HepG2 (cell line): Measurements from ENCODE around the gene CISD3. TPM values are rescaled to one million over a fixed set of nuclear protein-coding genes. Genes with fewer than 3 reads are reported as not detected.

ENCODE experiments used
- ATAC-seq: fragments of 200-7000 bp; cut with Tn5 transposase; 3 replicates; pipeline ENCODE4 v1.9.1; 2020; ENCODE audit warnings: mild to moderate bottlenecking, moderate library complexity
- BruUV-seq: library from RNA; stranded (reverse); fragments of 400-500 nt; replicated peaks from 2 replicates; lab custom pipeline; 2021; lab: Mats Ljungman, UMichigan
- CTCF ChIA-PET: fragments of 300-600 bp; formaldehyde crosslinking; extraction: SDS; loops from one replicate; lab custom pipeline; 2021; ENCODE audit warnings: low total read pairs, inconsistent platforms, low intra/inter-chr PET ratio; lab: Yijun Ruan, JAX
- POLR2A ChIA-PET: fragments of 350-600 bp; sonication (Branson Sonifier 250); formaldehyde crosslinking; loops from one replicate; lab custom pipeline; 2020; ENCODE audit warnings: antibody characterized with exemption, inconsistent platforms; lab: Yijun Ruan, JAX
- DNase-seq: peaks from one replicate; pipeline ENCODE4 v3.0.0-alpha.2; 2015; ENCODE audit warnings: low spot score
- FAIRE-seq: peaks from 3 replicates; lab custom pipeline; 2011; peaks lifted over from hg19 to GRCh38; lab: Jason Lieb, UNC
- H2AFZ ChIP-seq: one replicate; pipeline ENCODE4 v1.6.1; 2011; ENCODE audit warnings: low read length, inconsistent platforms
- H3K27ac ChIP-seq: fragments of 300-600 bp; 3 replicates; pipeline ENCODE4 v1.8.0; 2011; ENCODE audit warnings: mixed run types, mild to moderate bottlenecking, mixed read lengths, low read length, inconsistent platforms; ENCODE audit not compliant: insufficient read depth; ENCODE audit errors: extremely low read length
- H3K27me3 ChIP-seq, 2 experiments: fragments of 200-600 bp in 1 of 2; 2 replicates in 1 of 2; 3 replicates in 1 of 2; pipeline versions ENCODE4 v1.6.0 to v1.8.0; 2011; ENCODE audit warnings: low read length in 2 of 2, mild to moderate bottlenecking in 2 of 2, moderate library complexity in 2 of 2, inconsistent platforms in 1 of 2; ENCODE audit not compliant: insufficient read depth in 2 of 2, control insufficient read depth in 1 of 2
- H3K36me3 ChIP-seq, 2 experiments: fragments of 200-600 bp in 1 of 2; replicated peaks in 1 of 2; 2 replicates in 1 of 2; 3 replicates in 1 of 2; pipeline versions ENCODE4 v1.5.1 to v1.8.0; 2011; ENCODE audit warnings: low read length in 2 of 2, inconsistent platforms in 1 of 2; ENCODE audit not compliant: insufficient read depth in 2 of 2, control insufficient read depth in 1 of 2
- H3K4me1 ChIP-seq: 2 replicates; pipeline ENCODE4 v1.5.1; 2012; ENCODE audit warnings: low read length, inconsistent platforms; ENCODE audit not compliant: insufficient read depth
- H3K4me2 ChIP-seq: 2 replicates; pipeline ENCODE4 v1.6.0; 2011; ENCODE audit warnings: low read depth, low read length, inconsistent platforms
- H3K4me3 ChIP-seq, 3 experiments: fragments of 200-600 bp in 1 of 3; sonication (generic), shearing (Covaris generic) in 1 of 3; replicated peaks in 1 of 3; 2 replicates each; pipeline ENCODE4 v1.5.1; 2011 to 2016; ENCODE audit warnings: low read length in 3 of 3, inconsistent platforms in 2 of 3, low read depth in 2 of 3, mild to moderate bottlenecking in 2 of 3, control low read depth in 1 of 3, mixed read lengths in 1 of 3; ENCODE audit not compliant: insufficient read depth in 1 of 3
- H3K79me2 ChIP-seq: one replicate; pipeline ENCODE4 v1.6.1; 2011; ENCODE audit warnings: low read length, inconsistent platforms; ENCODE audit not compliant: insufficient read depth
- H3K9ac ChIP-seq: 2 replicates; pipeline ENCODE4 v1.6.0; 2011; ENCODE audit warnings: mild to moderate bottlenecking, low read depth, low read length, inconsistent platforms; ENCODE audit not compliant: insufficient read depth
- H3K9me3 ChIP-seq: 2 replicates; pipeline ENCODE4 v1.5.1; 2012; ENCODE audit warnings: mild to moderate bottlenecking, low read length
- H4K20me1 ChIP-seq: 2 replicates; pipeline ENCODE4 v1.6.0; 2011; ENCODE audit warnings: inconsistent platforms, mild to moderate bottlenecking, low read length, moderate library complexity; ENCODE audit not compliant: insufficient read depth
- AGO2 ChIP-seq: fragments of 200-400 bp; formaldehyde crosslinking; optimal IDR thresholded peaks from 2 replicates; pipeline ENCODE3; 2017; ENCODE audit warnings: mild to moderate bottlenecking, low read depth, low read length, moderate library complexity
- ARNTL ChIP-seq: sonication (generic); formaldehyde crosslinking; IDR thresholded peaks from 2 replicates; pipeline ENCODE4 v1.4.0; 2020; ENCODE audit warnings: mild to moderate bottlenecking, missing genetic modification reagents
- ATF1 ChIP-seq: IDR thresholded peaks from 2 replicates; pipeline ENCODE4 v1.6.1; 2016; ENCODE audit warnings: mild to moderate bottlenecking, control low read depth
- ATF7 ChIP-seq, 2 experiments: fragments of 450-650 bp in 1 of 2; sonication (generic) in 1 of 2; formaldehyde crosslinking in 1 of 2; IDR thresholded peaks; 2 replicates each; pipeline versions ENCODE4 v1.4.0 to v1.6.1; 2016 to 2020; ENCODE audit warnings: antibody characterized with exemption in 1 of 2, mild to moderate bottlenecking in 1 of 2, missing genetic modification reagents in 1 of 2
- BRCA1 ChIP-seq: sonication (generic); formaldehyde crosslinking; IDR thresholded peaks from 2 replicates; pipeline ENCODE4 v1.4.0; 2020; ENCODE audit warnings: missing genetic modification reagents
- ESRRA ChIP-seq: sonication (generic); formaldehyde crosslinking; IDR thresholded peaks from 2 replicates; pipeline ENCODE4 v1.5.1; 2020; ENCODE audit warnings: mild to moderate bottlenecking, low read depth, missing genetic modification reagents
- HNRNPLL ChIP-seq: fragments of 200-400 bp; formaldehyde crosslinking; IDR thresholded peaks from 2 replicates; pipeline ENCODE4 v1.6.1; 2017; ENCODE audit warnings: mild to moderate bottlenecking, low read depth, low read length; ENCODE audit not compliant: poor library complexity, severe bottlenecking
- ISL2 ChIP-seq: sonication (generic); formaldehyde crosslinking; IDR thresholded peaks from 2 replicates; pipeline ENCODE4 v1.5.0; 2020; ENCODE audit warnings: missing genetic modification reagents
- NCOA2 ChIP-seq: sonication (generic); formaldehyde crosslinking; IDR thresholded peaks from 2 replicates; pipeline ENCODE4 v1.8.0; 2022; ENCODE audit warnings: inconsistent platforms
- PHF5A ChIP-seq: IDR thresholded peaks from one replicate; pipeline ENCODE4 v1.6.1; 2018; ENCODE audit warnings: low read depth, missing genetic modification reagents; ENCODE audit not compliant: unreplicated experiment
- RARG ChIP-seq: sonication (generic); formaldehyde crosslinking; IDR thresholded peaks from 2 replicates; pipeline ENCODE4 v1.4.0; 2020; ENCODE audit warnings: low read depth, mild to moderate bottlenecking, missing genetic modification reagents
- RBFOX2 ChIP-seq: fragments of 200-400 bp; formaldehyde crosslinking; IDR thresholded peaks from 2 replicates; pipeline ENCODE4 v1.6.1; 2017; ENCODE audit warnings: low read depth, mild to moderate bottlenecking, low read length
- RBM22 ChIP-seq: fragments of 200-400 bp; formaldehyde crosslinking; optimal IDR thresholded peaks from 2 replicates; pipeline ENCODE3; 2017; ENCODE audit warnings: mild to moderate bottlenecking, low read length, moderate library complexity
- RFX5 ChIP-seq: IDR thresholded peaks from 2 replicates; pipeline ENCODE4 v1.6.1; 2011; ENCODE audit warnings: low read depth, low read length, improper control_type of control experiment
- ZFP62 ChIP-seq: sonication (generic); formaldehyde crosslinking; IDR thresholded peaks from 2 replicates; pipeline ENCODE4 v1.4.0; 2020; ENCODE audit warnings: missing genetic modification reagents
- ZNF20 ChIP-seq: sonication (generic); formaldehyde crosslinking; IDR thresholded peaks from 2 replicates; pipeline ENCODE4 v1.4.0; 2020; ENCODE audit warnings: mild to moderate bottlenecking, moderate library complexity, missing genetic modification reagents
- ZNF205 ChIP-seq: IDR thresholded peaks from 2 replicates; pipeline ENCODE4 v1.6.1; 2018; ENCODE audit warnings: missing biosample characterization, missing genetic modification reagents
- ZNF256 ChIP-seq: sonication (generic); formaldehyde crosslinking; conservative IDR thresholded peaks from 2 replicates; pipeline ENCODE4 v1.4.0; 2020; ENCODE audit warnings: missing genetic modification reagents
- ZNF335 ChIP-seq: sonication (generic); formaldehyde crosslinking; IDR thresholded peaks from 2 replicates; pipeline ENCODE4 v1.4.0; 2020; ENCODE audit warnings: missing genetic modification reagents
- ZNF44 ChIP-seq: sonication (generic); formaldehyde crosslinking; IDR thresholded peaks from 2 replicates; pipeline ENCODE4 v1.5.1; 2020; ENCODE audit warnings: mild to moderate bottlenecking, missing genetic modification reagents
- ZNF7 ChIP-seq: IDR thresholded peaks from 2 replicates; pipeline ENCODE4 v1.6.1; 2016; ENCODE audit warnings: missing biosample characterization, missing genetic modification reagents
- ZNF891 ChIP-seq: sonication (generic); formaldehyde crosslinking; IDR thresholded peaks from 2 replicates; pipeline ENCODE4 v1.5.0; 2020; ENCODE audit warnings: mild to moderate bottlenecking, missing genetic modification reagents
- ZSCAN29 ChIP-seq: sonication (generic); formaldehyde crosslinking; conservative IDR thresholded peaks from 2 replicates; pipeline ENCODE4 v1.4.0; 2020; ENCODE audit warnings: mild to moderate bottlenecking, missing genetic modification reagents
- WGBS: methylation state at CpG from one replicate; pipeline ENCODE4 v1.1.6; 2017; ENCODE audit warnings: low lambda C conversion rate; 5-methylcytosine and 5-hydroxymethylcytosine counted together
- in situ Hi-C: cut with HindIII; loops from 2 replicates; pipeline ENCODE4 v1.10.0; 2017; ENCODE audit warnings: low pct_unique_long_range_greater_than_20kb; ENCODE audit not compliant: extremely low pct_ligation_motif_present
- intact Hi-C: fragments of 100-400 bp; cut with micrococcal nuclease; formaldehyde crosslinking; loops from one replicate; pipeline ENCODE4 v1.10.0; 2022; ENCODE audit not compliant: unreplicated experiment
- polyA plus RNA-seq, 8 experiments: library from polyadenylated mRNA; depleted of rRNA in 3 of 8; stranded (reverse) in 7 of 8; unstranded in 1 of 8; fragments of >200 nt; fragmentation: Illumina TruSeq in 4 of 8; extraction: Trizol in 4 of 8; gene quantifications; 2 replicates each; pipeline versions ENCODE4 v1.2.1 to v1.2.3, GENCODE V29; 2011 to 2016; ENCODE audit warnings: low read depth in 4 of 8, missing spikeins in 1 of 8, mixed read lengths in 1 of 8; ENCODE audit not compliant: insufficient read depth in 1 of 8
- total RNA-seq, 5 experiments: library from RNA; depleted of rRNA; stranded (reverse); fragments of >200 nt; fragmentation: Illumina TruSeq; extraction: Trizol; gene quantifications; 2 replicates each; pipeline ENCODE4 v1.2.3, GENCODE V29; 2016; ENCODE audit warnings: low read depth in 1 of 5
- TF ChIP-seq, protein P1 (sequence below): sonication (generic); formaldehyde crosslinking; IDR thresholded peaks from 2 replicates; pipeline ENCODE4 v1.4.0; 2020; ENCODE audit warnings: missing genetic modification reagents
- TF ChIP-seq, protein P2 (sequence below): fragments of 450-650 bp; IDR thresholded peaks from 2 replicates; pipeline ENCODE4 v1.6.1; 2016

The CISD3 gene
- total and polyA plus RNA-seq, 2 of the 13 experiments (the other 11 are each of a cell fraction or from before 2014, with no cell fraction given): 30.0 to 34.1 TPM

DNA sequence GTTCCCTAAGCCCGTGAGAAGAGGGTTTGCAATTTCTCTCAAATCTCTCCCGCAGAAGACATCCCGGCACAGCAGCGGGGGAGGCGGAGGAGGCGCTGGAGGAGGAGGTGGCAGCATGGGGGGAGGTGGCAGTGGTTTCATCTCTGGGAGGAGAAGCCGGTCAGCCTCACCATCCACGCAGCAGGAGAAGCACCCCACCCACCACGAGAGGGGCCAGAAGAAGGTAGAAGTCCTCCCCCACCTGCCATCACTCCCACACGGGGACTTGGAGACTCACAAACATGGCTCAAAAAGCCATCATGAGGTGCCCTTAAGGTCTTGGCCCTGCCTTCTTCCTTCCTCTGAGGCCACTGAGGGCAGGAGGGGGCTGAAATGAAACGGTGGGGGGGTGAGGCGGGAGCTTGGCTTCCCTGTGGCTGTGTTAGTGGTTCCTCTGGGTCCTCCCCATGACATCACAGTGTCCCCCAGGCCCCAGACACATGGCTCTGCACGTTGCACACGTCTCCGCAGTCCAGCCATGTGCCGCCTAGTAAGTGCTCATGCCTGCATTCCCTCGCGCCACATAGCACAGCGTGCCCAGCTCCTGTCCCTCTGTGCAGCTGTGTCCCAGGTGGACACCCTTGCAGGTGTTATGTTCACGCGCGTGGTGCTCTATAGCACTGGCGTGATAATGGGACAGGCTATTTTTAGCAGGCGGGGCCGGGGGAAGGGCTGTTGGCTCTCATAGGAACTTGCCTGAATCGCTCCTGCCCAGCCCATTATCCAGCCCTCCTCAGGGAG is 18.2 kb upstream of the CISD3 start:
- CTCF ChIA-PET: no interaction called here
- intact Hi-C loops: no loop called here
- 96% methylated on average over 22 of the region's 26 CpGs for WGBS
- Histone ChIP-seq H3K4me1 (peaks cover 40% of the 10 kb centered on the region), H3K27ac (no peak overlapping the region), H3K4me2 (no peak overlapping the region), H3K79me2 (peaks cover 14% of the 10 kb centered on the region), H3K36me3 (peaks cover 50 to 95% of the 10 kb centered on the region in 2 experiments), H3K9me3 (no peaks in the 10 kb centered on the region), H4K20me1 (peaks cover 4% of the 10 kb centered on the region), H3K9ac (no peak overlapping the region), H3K4me3 (no peak overlapping the region), H2AFZ (no peak overlapping the region), H3K27me3 (no peaks in the 10 kb centered on the region)
- FAIRE-seq (no peak), DNase-seq (no peak), ATAC-seq (no peak)
- POLR2A ChIA-PET: interaction anchor here (1.0 to 2.8 kb wide), 3 partner anchors 19 to 35 kb away, joined by 3 to 11 read pairs (median 3); no protein-coding TSS in a partner anchor
- BruUV-seq: no TSS peak
- in situ Hi-C loops: no loop called here
- TF ChIP-seq RFX5 (no peak), NCOA2 (CRISPR knock-in tag) (no peak), BRCA1 (CRISPR knock-in tag) (no peak), ESRRA (CRISPR knock-in tag) (no peak), ZSCAN29 (CRISPR knock-in tag) (no peak), RBFOX2 (peak; percentile 62), ARNTL (CRISPR knock-in tag) (no peak), ATF1 (no peak), RBM22 (peak; percentile 43), ZNF44 (CRISPR knock-in tag) (no peak), ZNF256 (no peak), ZNF335 (CRISPR knock-in tag) (no peak), ZNF891 (CRISPR knock-in tag) (no peak), ISL2 (CRISPR knock-in tag) (no peak), PHF5A (CRISPR knock-in tag) (no peak), HNRNPLL (peak; percentile 9), AGO2 (peak; percentile 80), RARG (CRISPR knock-in tag) (no peak), ZNF7 (no peak), ZFP62 (CRISPR knock-in tag) (no peak), ATF7 (IDR thresholded peaks at IDR 0.05) (no peak), ATF7 (CRISPR knock-in tag; IDR thresholded peaks at IDR 0.05) (no peak), ZNF20 (CRISPR knock-in tag) (no peak), ZNF205 (CRISPR knock-in tag) (no peak)
- TF ChIP-seq, protein P1, sequence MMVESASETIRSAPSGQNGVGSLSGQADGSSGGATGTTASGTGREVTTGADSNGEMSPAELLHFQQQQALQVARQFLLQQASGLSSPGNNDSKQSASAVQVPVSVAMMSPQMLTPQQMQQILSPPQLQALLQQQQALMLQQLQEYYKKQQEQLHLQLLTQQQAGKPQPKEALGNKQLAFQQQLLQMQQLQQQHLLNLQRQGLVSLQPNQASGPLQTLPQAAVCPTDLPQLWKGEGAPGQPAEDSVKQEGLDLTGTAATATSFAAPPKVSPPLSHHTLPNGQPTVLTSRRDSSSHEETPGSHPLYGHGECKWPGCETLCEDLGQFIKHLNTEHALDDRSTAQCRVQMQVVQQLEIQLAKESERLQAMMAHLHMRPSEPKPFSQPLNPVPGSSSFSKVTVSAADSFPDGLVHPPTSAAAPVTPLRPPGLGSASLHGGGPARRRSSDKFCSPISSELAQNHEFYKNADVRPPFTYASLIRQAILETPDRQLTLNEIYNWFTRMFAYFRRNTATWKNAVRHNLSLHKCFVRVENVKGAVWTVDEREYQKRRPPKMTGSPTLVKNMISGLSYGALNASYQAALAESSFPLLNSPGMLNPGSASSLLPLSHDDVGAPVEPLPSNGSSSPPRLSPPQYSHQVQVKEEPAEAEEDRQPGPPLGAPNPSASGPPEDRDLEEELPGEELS: no peak
- TF ChIP-seq, protein P2, sequence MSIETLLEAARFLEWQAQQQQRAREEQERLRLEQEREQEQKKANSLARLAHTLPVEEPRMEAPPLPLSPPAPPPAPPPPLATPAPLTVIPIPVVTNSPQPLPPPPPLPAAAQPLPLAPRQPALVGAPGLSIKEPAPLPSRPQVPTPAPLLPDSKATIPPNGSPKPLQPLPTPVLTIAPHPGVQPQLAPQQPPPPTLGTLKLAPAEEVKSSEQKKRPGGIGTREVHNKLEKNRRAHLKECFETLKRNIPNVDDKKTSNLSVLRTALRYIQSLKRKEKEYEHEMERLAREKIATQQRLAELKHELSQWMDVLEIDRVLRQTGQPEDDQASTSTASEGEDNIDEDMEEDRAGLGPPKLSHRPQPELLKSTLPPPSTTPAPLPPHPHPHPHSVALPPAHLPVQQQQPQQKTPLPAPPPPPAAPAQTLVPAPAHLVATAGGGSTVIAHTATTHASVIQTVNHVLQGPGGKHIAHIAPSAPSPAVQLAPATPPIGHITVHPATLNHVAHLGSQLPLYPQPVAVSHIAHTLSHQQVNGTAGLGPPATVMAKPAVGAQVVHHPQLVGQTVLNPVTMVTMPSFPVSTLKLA: peak; percentile 84
